ENCODE data around the gene PPCDC. TPM values are rescaled to one million over a fixed set of nuclear protein-coding genes. Genes with fewer than 3 reads are reported as not detected.

PPCDC gene
- total RNA-seq, 3 donors from 2014 or later (not counting 1 experiment from before 2014, with no cell fraction given): 21.3 to 32.3 (median 27.0) TPM

- peak overlapping the region; percentile 97 for H3K4me3 Mint-ChIP-seq
- DNase-seq (no peak), ATAC-seq (no peak)
- no peaks in the 10 kb centered on the region for H3K9me3 Mint-ChIP-seq
- TF ChIP-seq CTCF (IDR thresholded peaks at IDR 0.05): no peak
- Histone ChIP-seq H3K4me1 (ENCODE audit: control insufficient read depth, insufficient read depth, low read length) (peaks cover 19% of the 10 kb centered on the region), H3K27ac (ENCODE audit: low read length) (no peak overlapping the region), H3K4me3 (ENCODE audit: low read length) (no peak overlapping the region), H3K27me3 (ENCODE audit: control insufficient read depth, insufficient read depth, low read length) (no peaks in the 10 kb centered on the region), H3K36me3 (ENCODE audit: control insufficient read depth, insufficient read depth, low read length) (no peaks in the 10 kb centered on the region), H3K9me3 (ENCODE audit: control insufficient read depth, insufficient read depth, low read length) (no peaks in the 10 kb centered on the region)
- WGBS (ENCODE audit: insufficient coverage): 100% methylated on average over 1 of the region's 2 CpGs
- H3K27ac Mint-ChIP-seq: peak overlapping the region; percentile 80 to 94
- no peaks in the 10 kb centered on the region for H3K36me3 Mint-ChIP-seq
- intact Hi-C loops (cut with micrococcal nuclease): no loop called here
- no peaks in the 10 kb centered on the region for H3K27me3 Mint-ChIP-seq (ENCODE audit: low read depth in 2 of 2)
- H3K4me1 Mint-ChIP-seq: peaks cover 11 to 24% of the 10 kb centered on the region in 2 donors
These were observed 608 bp upstream of the PPCDC start for GRCh38 chr15:75022783-75023180.

GRCh38 chr15:75023872-75024636 lies 664 bp downstream of the PPCDC start:
- Mint-ChIP-seq H3K27ac (peak overlapping the region; percentile 80 to 94), H3K27me3 (ENCODE audit: low read depth in 2 of 2) (no peaks in the 10 kb centered on the region), H3K4me1 (peaks cover 12 to 26% of the 10 kb centered on the region in 2 donors), H3K4me3 (peak overlapping the region; percentile 97), H3K36me3 (no peaks in the 10 kb centered on the region), H3K9me3 (no peaks in the 10 kb centered on the region)
- DNase-seq: peak in 1 of 2 donors; percentile 39
- Histone ChIP-seq H3K27me3 (ENCODE audit: control insufficient read depth, insufficient read depth, low read length) (no peaks in the 10 kb centered on the region), H3K4me3 (ENCODE audit: low read length) (peak overlapping the region; percentile 98), H3K9me3 (ENCODE audit: control insufficient read depth, insufficient read depth, low read length) (no peaks in the 10 kb centered on the region), H3K36me3 (ENCODE audit: control insufficient read depth, insufficient read depth, low read length) (peaks cover 3% of the 10 kb centered on the region), H3K27ac (ENCODE audit: low read length) (peak overlapping the region; percentile 67), H3K4me1 (ENCODE audit: control insufficient read depth, insufficient read depth, low read length) (peaks cover 20% of the 10 kb centered on the region)
- ATAC-seq: no peak
- WGBS (ENCODE audit: insufficient coverage): 13% methylated on average over 12 of the region's 12 CpGs
- no peak for TF ChIP-seq CTCF (IDR thresholded peaks at IDR 0.05)
- intact Hi-C loops (cut with micrococcal nuclease): no loop called here

GRCh38 chr15:75025107-75025506 lies 1.7 kb downstream of the PPCDC start:
- no peak for DNase-seq
- no peak for TF ChIP-seq CTCF (IDR thresholded peaks at IDR 0.05)
- Mint-ChIP-seq H3K4me1 (peaks cover 17 to 31% of the 10 kb centered on the region in 2 donors), H3K36me3 (no peaks in the 10 kb centered on the region), H3K27ac (peak overlapping the region; percentile 53 to 94), H3K4me3 (peak overlapping the region; percentile 97), H3K9me3 (no peaks in the 10 kb centered on the region), H3K27me3 (ENCODE audit: low read depth in 2 of 2) (no peaks in the 10 kb centered on the region)
- no peak overlapping the region for H3K27ac ChIP-seq (ENCODE audit: low read length)
- H3K27me3 ChIP-seq (ENCODE audit: control insufficient read depth, insufficient read depth, low read length): no peaks in the 10 kb centered on the region
- peaks cover 31% of the 10 kb centered on the region for H3K4me1 ChIP-seq (ENCODE audit: control insufficient read depth, insufficient read depth, low read length)
- H3K36me3 ChIP-seq (ENCODE audit: control insufficient read depth, insufficient read depth, low read length): peaks cover 3% of the 10 kb centered on the region
- intact Hi-C loops (cut with micrococcal nuclease): no loop called here
- H3K4me3 ChIP-seq (ENCODE audit: low read length): no peak overlapping the region
- ATAC-seq: no peak
- 38% methylated on average over 1 of the region's 3 CpGs for WGBS (ENCODE audit: insufficient coverage)
- no peaks in the 10 kb centered on the region for H3K9me3 ChIP-seq (ENCODE audit: control insufficient read depth, insufficient read depth, low read length)

Measured in natural killer cell (primary cell).